ENCODE measurements around the gene ZEB2.

GRCh38 chr2:144364944-144365738, 154.8 kb downstream of the ZEB2 start:
- TF ChIP-seq CTCF (IDR thresholded peaks at IDR 0.05) (no peak), POLR2AphosphoS5 (IDR thresholded peaks at IDR 0.05) (no peak)
